ENCODE results near the gene PEX19.
"Not testable (repeated sequence)": the region's sequence is repeated elsewhere in the genome, so short reads cannot be mapped to it uniquely, and the experiment has no call there.

The PEX19 gene

GRCh38 chr1:160307118-160307791 is 22.3 kb upstream of the PEX19 start:
- H3K36me3 ChIP-seq (ENCODE audit: insufficient read depth, low read length), result peaks cover 82% of the 10 kb centered on the region
- H3K4me1 ChIP-seq (ENCODE audit: control insufficient read depth, insufficient read depth, low read length), result peaks cover 17% of the 10 kb centered on the region
- H3K9me3 ChIP-seq (replicated peaks; ENCODE audit: low read length), result no peaks in the 10 kb centered on the region
- H3K9ac ChIP-seq (ENCODE audit: low read depth, low read length), result no peak overlapping the region
- no peak overlapping the region for H3K4me2 ChIP-seq (ENCODE audit: low read length)
- no peaks in the 10 kb centered on the region for H3K27me3 ChIP-seq (ENCODE audit: control insufficient read depth, insufficient read depth, low read length)
- H3K4me3 ChIP-seq (ENCODE audit: low read length), result no peak overlapping the region

DNA sequence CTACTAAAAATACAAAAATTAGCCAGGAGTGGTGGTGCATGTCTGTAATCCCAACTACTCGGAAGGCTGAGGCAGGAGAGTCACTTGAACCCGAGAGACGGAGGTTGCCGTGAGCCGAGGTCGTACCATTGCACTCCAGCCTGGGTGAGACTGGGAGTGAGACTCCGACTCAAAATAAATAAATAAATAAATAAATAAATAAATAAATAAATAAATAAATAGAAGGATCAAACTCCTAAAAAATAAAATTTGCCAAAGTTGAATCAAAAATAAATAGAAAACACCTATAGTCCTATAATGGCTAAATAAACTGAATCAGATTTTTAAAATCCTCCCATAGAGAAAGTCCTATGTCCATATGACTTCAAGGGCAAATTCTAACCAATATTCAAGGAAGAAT is 15.2 kb upstream of the PEX19 start:
- Histone ChIP-seq H3K9me3 (replicated peaks; ENCODE audit: low read length) (no peaks in the 10 kb centered on the region), H3K36me3 (ENCODE audit: insufficient read depth, low read length) (peaks cover 75% of the 10 kb centered on the region), H3K9ac (ENCODE audit: low read depth, low read length) (no peak overlapping the region), H3K4me2 (ENCODE audit: low read length) (no peak overlapping the region), H3K4me3 (ENCODE audit: low read length) (no peak overlapping the region), H3K4me1 (ENCODE audit: control insufficient read depth, insufficient read depth, low read length) (no peaks in the 10 kb centered on the region), H3K27me3 (ENCODE audit: control insufficient read depth, insufficient read depth, low read length) (no peaks in the 10 kb centered on the region)

DNA sequence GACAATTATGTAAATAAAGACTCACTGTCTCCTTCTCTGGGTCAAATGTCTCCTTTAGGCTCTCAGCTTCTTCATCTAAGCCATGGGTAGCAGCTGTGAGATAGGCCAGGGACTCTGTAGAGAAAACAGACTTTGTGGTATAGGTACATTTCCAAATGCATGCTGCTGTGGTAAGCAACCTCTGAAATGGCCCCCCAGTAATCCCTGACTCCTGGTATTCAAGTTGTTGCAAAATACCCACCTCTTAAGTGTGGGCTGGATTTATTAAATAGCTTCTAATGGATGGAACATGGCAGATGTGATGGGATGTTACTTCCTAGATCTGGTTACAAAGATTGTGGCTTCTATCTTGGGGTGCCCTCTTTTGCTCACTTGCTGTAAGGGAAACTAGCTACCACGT is 11.1 kb upstream of the PEX19 start:
- H3K4me2 ChIP-seq (ENCODE audit: low read length), result no peak overlapping the region
- no peak overlapping the region for H3K9ac ChIP-seq (ENCODE audit: low read depth, low read length)
- H3K4me1 ChIP-seq (ENCODE audit: control insufficient read depth, insufficient read depth, low read length), result no peaks in the 10 kb centered on the region
- no peaks in the 10 kb centered on the region for H3K27me3 ChIP-seq (ENCODE audit: control insufficient read depth, insufficient read depth, low read length)
- peaks cover 94% of the 10 kb centered on the region for H3K36me3 ChIP-seq (ENCODE audit: insufficient read depth, low read length)
- H3K4me3 ChIP-seq (ENCODE audit: low read length), result no peak overlapping the region
- no peaks in the 10 kb centered on the region for H3K9me3 ChIP-seq (replicated peaks; ENCODE audit: low read length)

DNA sequence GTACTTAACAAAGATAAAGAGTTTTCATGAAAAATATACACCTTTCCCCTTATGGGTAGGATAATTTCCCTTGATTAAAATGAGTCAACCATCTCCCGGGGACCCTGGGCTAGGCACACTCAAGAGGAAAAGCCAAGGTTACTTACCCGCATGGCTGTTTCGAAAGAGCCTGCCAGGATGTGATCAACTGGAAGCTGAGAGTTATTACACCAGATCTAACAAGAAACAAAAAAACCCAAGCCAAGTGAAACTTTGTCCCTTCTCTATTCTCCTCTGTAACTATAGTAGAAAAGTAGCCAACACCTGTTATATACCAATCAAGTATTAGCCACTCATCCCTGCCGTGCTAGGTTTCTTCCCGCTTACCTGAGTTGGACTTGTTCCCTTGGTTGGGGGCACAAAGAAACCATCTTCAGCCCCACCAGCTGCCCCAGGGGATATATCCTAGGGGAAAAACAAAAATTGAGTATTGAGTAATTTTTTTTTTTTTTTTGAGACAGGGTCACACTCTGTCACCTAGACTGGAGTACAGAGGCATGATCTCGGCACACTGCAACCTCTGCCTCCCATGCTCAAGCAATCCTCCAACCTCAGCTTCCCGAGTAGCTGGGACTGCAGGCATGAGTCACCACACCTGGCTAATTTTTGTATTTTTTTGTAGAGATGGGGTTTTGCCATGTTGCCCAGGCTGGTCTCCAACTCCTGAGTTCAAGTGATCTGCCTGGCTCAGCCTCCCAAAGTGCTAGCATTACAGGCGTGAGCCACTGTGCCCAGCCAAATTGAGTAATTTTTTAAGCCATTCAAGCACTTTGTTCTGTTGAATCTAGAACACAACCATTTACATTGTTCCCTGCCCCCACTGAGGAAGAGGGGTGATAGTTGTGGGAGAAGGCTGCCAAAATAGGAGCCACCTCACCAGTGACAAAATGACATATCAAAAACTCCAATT is 8.4 kb upstream of the PEX19 start:
- Histone ChIP-seq H3K36me3 (ENCODE audit: insufficient read depth, low read length) (peaks cover 94% of the 10 kb centered on the region), H3K9me3 (replicated peaks; ENCODE audit: low read length) (no peaks in the 10 kb centered on the region), H3K9ac (ENCODE audit: low read depth, low read length) (no peak overlapping the region)

DNA sequence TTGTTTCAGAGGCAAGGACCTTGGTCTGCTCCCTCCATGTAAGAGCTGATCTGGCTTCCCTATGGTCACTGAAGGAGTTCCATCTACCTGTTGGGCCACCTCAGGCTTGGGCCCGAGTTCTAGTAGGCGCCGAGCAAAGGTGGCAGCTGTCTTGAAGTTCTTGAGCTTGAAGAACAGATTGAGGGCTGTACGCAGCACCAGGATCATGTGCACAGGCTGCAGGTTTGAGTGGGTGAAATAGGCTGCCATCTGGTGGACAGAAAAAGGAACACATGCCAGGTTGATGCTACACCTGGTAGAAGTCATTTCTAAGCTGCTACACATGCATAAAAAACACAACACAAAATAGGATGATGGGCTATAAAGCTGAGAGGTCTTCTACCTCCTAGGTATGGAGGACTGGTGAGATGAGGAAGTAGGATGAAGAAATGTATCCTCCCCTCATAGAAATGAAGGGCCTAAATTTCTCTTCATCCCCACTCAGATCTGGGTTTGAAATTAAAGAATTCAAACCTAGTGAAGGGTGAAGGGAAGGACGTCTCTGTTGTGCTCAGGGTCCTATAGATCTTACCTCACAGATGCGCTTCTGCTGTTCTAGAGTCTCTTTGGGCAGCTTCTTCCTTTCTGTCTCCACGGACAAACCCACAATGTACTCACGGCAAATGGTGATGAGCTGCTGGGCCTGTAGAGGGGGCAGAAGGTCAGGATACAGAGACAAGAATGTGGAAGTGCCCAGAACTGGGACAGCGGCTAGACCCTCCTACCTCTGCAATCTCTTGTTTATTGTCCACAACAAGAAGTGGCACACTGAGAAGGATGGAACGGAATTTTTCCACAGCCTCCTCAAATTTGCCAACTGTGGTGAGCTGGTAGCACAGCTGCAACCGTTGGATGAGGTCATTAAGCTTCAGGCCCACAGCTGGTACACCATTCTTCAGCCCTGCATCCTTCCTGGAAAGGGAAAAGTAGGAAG is 6.6 kb upstream of the PEX19 start:
- no peaks in the 10 kb centered on the region for H3K27me3 ChIP-seq (ENCODE audit: control insufficient read depth, insufficient read depth, low read length)
- H3K4me3 ChIP-seq (ENCODE audit: low read length), result no peak overlapping the region

More for the DNA sequence above, 8.4 kb upstream of the PEX19 start:
- no peaks in the 10 kb centered on the region for H3K4me1 ChIP-seq (ENCODE audit: control insufficient read depth, insufficient read depth, low read length)
- H3K27me3 ChIP-seq (ENCODE audit: control insufficient read depth, insufficient read depth, low read length), result no peaks in the 10 kb centered on the region
- no peak overlapping the region for H3K4me2 ChIP-seq (ENCODE audit: low read length)
- no peak overlapping the region for H3K4me3 ChIP-seq (ENCODE audit: low read length)

GRCh38 chr1:160287769-160288168 is 2.8 kb upstream of the PEX19 start:
- H3K36me3 ChIP-seq (ENCODE audit: insufficient read depth, low read length), result peaks cover 45% of the 10 kb centered on the region
- H3K4me3 ChIP-seq (ENCODE audit: low read length); H3K9me3 ChIP-seq (replicated peaks; ENCODE audit: low read length); H3K4me2 ChIP-seq (ENCODE audit: low read length); H3K27me3 ChIP-seq (ENCODE audit: control insufficient read depth, insufficient read depth, low read length); H3K9ac ChIP-seq (ENCODE audit: low read depth, low read length): not testable (repeated sequence)
- peaks cover 12% of the 10 kb centered on the region for H3K4me1 ChIP-seq (ENCODE audit: control insufficient read depth, insufficient read depth, low read length)

More for the DNA sequence above, 6.6 kb upstream of the PEX19 start:
- Histone ChIP-seq H3K9me3 (replicated peaks; ENCODE audit: low read length) (no peaks in the 10 kb centered on the region), H3K4me2 (ENCODE audit: low read length) (no peak overlapping the region), H3K36me3 (ENCODE audit: insufficient read depth, low read length) (peaks cover 78% of the 10 kb centered on the region), H3K9ac (ENCODE audit: low read depth, low read length) (no peak overlapping the region), H3K4me1 (ENCODE audit: control insufficient read depth, insufficient read depth, low read length) (no peaks in the 10 kb centered on the region)

DNA sequence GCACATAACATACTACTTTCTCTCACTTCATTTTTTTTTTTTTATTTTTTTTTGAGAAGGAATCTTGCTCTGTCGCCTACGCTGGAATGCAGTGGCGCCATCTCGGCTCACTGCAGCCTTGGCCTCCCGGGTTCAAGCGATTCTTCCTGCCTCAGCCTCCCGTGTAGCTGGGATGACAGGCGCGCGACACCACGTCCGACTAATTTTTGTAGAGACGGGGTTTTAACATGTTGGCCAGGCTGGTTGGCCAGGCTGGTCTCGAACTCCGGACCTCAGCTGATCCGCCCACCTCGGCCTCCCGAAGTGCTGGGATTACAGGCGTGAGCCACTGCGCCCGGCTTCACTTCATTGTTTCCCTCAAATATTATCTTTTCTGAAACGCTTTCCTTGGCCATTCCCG is 573 bp upstream of the PEX19 start:
- Histone ChIP-seq H3K27me3 (ENCODE audit: control insufficient read depth, insufficient read depth, low read length) (no peaks in the 10 kb centered on the region), H3K36me3 (ENCODE audit: insufficient read depth, low read length) (peaks cover 40% of the 10 kb centered on the region), H3K4me2 (ENCODE audit: low read length) (peak overlapping the region; percentile 84), H3K9ac (ENCODE audit: low read depth, low read length) (peak overlapping the region; percentile 96), H3K4me3 (ENCODE audit: low read length) (peak overlapping the region; percentile 76), H3K9me3 (replicated peaks; ENCODE audit: low read length) (no peaks in the 10 kb centered on the region), H3K4me1 (ENCODE audit: control insufficient read depth, insufficient read depth, low read length) (peaks cover 12% of the 10 kb centered on the region)

- Histone ChIP-seq H3K27me3 (ENCODE audit: control insufficient read depth, insufficient read depth, low read length) (no peaks in the 10 kb centered on the region), H3K9ac (ENCODE audit: low read depth, low read length) (peak overlapping the region; percentile 96), H3K36me3 (ENCODE audit: insufficient read depth, low read length) (peaks cover 41% of the 10 kb centered on the region), H3K9me3 (replicated peaks; ENCODE audit: low read length) (no peaks in the 10 kb centered on the region), H3K4me3 (ENCODE audit: low read length) (peak overlapping the region; percentile 76), H3K4me1 (ENCODE audit: control insufficient read depth, insufficient read depth, low read length) (peaks cover 12% of the 10 kb centered on the region), H3K4me2 (ENCODE audit: low read length) (peak overlapping the region; percentile 85)
Observed at GRCh38 chr1:160284220-160284781, 632 bp downstream of the PEX19 start.

- Histone ChIP-seq H3K36me3 (ENCODE audit: insufficient read depth, low read length) (peaks cover 49% of the 10 kb centered on the region), H3K9ac (ENCODE audit: low read depth, low read length) (peak overlapping the region; percentile 96), H3K4me1 (ENCODE audit: control insufficient read depth, insufficient read depth, low read length) (peaks cover 12% of the 10 kb centered on the region), H3K27me3 (ENCODE audit: control insufficient read depth, insufficient read depth, low read length) (no peaks in the 10 kb centered on the region), H3K4me2 (ENCODE audit: low read length) (peak overlapping the region; percentile 85), H3K9me3 (replicated peaks; ENCODE audit: low read length) (no peaks in the 10 kb centered on the region), H3K4me3 (ENCODE audit: low read length) (no peak overlapping the region)
Observed at GRCh38 chr1:160282807-160283206, 2.1 kb downstream of the PEX19 start.

DNA sequence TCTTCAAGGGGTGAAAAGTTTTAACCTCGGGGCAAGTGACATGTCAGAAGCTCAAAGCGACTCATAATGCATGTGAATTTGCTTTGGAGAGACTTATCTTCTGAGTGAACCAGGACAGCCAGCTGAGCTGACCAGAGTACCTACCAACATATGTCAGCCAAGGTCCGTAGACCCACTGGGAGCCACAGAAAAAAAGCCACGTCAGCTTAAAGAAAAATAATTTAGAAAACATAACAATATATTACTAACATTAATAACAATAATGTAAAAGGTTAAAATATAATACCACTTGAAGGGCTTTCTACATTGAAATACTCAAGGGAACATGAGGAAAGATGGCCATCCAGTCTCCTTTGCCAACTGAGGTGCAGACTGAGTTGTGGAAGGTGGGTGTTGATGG is 6.9 kb downstream of the PEX19 start:
- H3K9ac ChIP-seq (ENCODE audit: low read depth, low read length), result no peak overlapping the region
- H3K27me3 ChIP-seq (ENCODE audit: control insufficient read depth, insufficient read depth, low read length), result no peaks in the 10 kb centered on the region
- H3K36me3 ChIP-seq (ENCODE audit: insufficient read depth, low read length), result peaks cover 56% of the 10 kb centered on the region
- H3K4me3 ChIP-seq (ENCODE audit: low read length), result no peak overlapping the region
- no peaks in the 10 kb centered on the region for H3K9me3 ChIP-seq (replicated peaks; ENCODE audit: low read length)
- H3K4me2 ChIP-seq (ENCODE audit: low read length), result no peak overlapping the region
- H3K4me1 ChIP-seq (ENCODE audit: control insufficient read depth, insufficient read depth, low read length), result peaks cover 2% of the 10 kb centered on the region

DNA sequence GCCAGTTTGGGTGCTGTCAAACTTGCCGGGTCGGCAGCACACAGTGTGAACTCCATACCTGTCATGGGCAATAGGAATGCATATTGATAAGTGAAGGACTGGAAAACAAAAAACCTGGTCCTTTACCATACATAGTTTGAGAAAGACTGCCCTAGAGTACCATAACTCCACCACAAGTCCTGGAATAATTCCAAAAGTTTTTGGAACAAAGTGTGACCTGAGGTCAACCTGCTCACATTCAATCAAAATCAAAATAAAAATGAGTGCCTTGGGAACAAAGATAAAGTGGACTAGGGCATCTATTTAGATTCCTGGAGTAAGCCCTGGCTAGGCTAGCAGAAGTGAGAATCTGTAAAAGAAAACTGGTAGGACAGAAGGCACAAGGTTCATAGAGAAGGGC is 7.6 kb downstream of the PEX19 start:
- no peak overlapping the region for H3K9ac ChIP-seq (ENCODE audit: low read depth, low read length)
- H3K4me1 ChIP-seq (ENCODE audit: control insufficient read depth, insufficient read depth, low read length), result no peaks in the 10 kb centered on the region
- no peaks in the 10 kb centered on the region for H3K9me3 ChIP-seq (replicated peaks; ENCODE audit: low read length)
- H3K36me3 ChIP-seq (ENCODE audit: insufficient read depth, low read length), result peaks cover 50% of the 10 kb centered on the region
- no peaks in the 10 kb centered on the region for H3K27me3 ChIP-seq (ENCODE audit: control insufficient read depth, insufficient read depth, low read length)
- no peak overlapping the region for H3K4me3 ChIP-seq (ENCODE audit: low read length)
- no peak overlapping the region for H3K4me2 ChIP-seq (ENCODE audit: low read length)
